SU-DHL-6 (cell line): ENCODE data around the gene LMOD2.

Experiments used
- H2AFZ ChIP-seq: fragments of 200-600 bp; sonication (generic); 2 replicates; pipeline ENCODE4 v1.6.1; 2014; ENCODE audit warnings: low read depth, mild to moderate bottlenecking, moderate library complexity, mixed read lengths, antibody characterized with exemption, low read length; ENCODE audit not compliant: severe bottlenecking
- H3F3A ChIP-seq: fragments of 200-600 bp; shearing (Covaris generic); 2 replicates; pipeline ENCODE4 v1.6.0; 2016; ENCODE audit warnings: antibody characterized with exemption, mild to moderate bottlenecking; ENCODE audit not compliant: insufficient read depth
- H3K27ac ChIP-seq: fragments of 200-600 bp; sonication (generic); 2 replicates; pipeline ENCODE4 v1.5.1; 2016; ENCODE audit warnings: low read depth, mild to moderate bottlenecking, low read length, moderate library complexity, mixed read lengths
- H3K27me3 ChIP-seq: fragments of 200-600 bp; sonication (generic), shearing (Covaris generic); 2 replicates; pipeline ENCODE4 v1.6.0; 2014; ENCODE audit warnings: mild to moderate bottlenecking, low read length
- H3K36me3 ChIP-seq: fragments of 200-600 bp; sonication (generic); 2 replicates; pipeline ENCODE4 v1.6.1; 2014; ENCODE audit warnings: mild to moderate bottlenecking, low read length, mixed read lengths
- H3K4me2 ChIP-seq: fragments of 300-600, 200-600 bp; shearing (Covaris generic), sonication (generic); 2 replicates; pipeline ENCODE4 v1.6.0; 2014; ENCODE audit warnings: low read length, low read depth, mild to moderate bottlenecking; ENCODE audit not compliant: poor library complexity, severe bottlenecking
- H3K4me3 ChIP-seq: fragments of 200-600 bp; sonication (generic); 2 replicates; pipeline ENCODE4 v1.5.1; 2014; ENCODE audit warnings: antibody characterized with exemption, low read length, mild to moderate bottlenecking, mixed read lengths; ENCODE audit not compliant: insufficient read depth, poor library complexity, severe bottlenecking
- H3K79me2 ChIP-seq: fragments of 200-600 bp; sonication (generic); 2 replicates; pipeline ENCODE4 v1.6.1; 2014; ENCODE audit warnings: mild to moderate bottlenecking, low read length, moderate library complexity; ENCODE audit not compliant: insufficient read depth
- H3K9ac ChIP-seq: fragments of 200-600 bp; sonication (generic); 2 replicates; pipeline ENCODE4 v1.7.0; 2014; ENCODE audit warnings: mild to moderate bottlenecking, low read length
- H3K9me2 ChIP-seq: fragments of 200-600 bp; sonication (generic); replicated peaks from 2 replicates; pipeline ENCODE4 v1.6.1; 2014; ENCODE audit warnings: low read length; ENCODE audit not compliant: insufficient read depth
- H3K9me3 ChIP-seq: fragments of 200-600 bp; sonication (generic); 2 replicates; pipeline ENCODE4 v1.6.1; 2014; ENCODE audit warnings: low read length, mixed read lengths; ENCODE audit not compliant: insufficient read depth
- H4K20me1 ChIP-seq: fragments of 200-600 bp; sonication (generic); 2 replicates; pipeline ENCODE4 v1.6.1; 2014; ENCODE audit warnings: low read depth, mild to moderate bottlenecking, antibody characterized with exemption, low read length, moderate library complexity, mixed read lengths
- CTCF ChIP-seq: fragments of 200-600 bp; sonication (generic); IDR thresholded peaks from one replicate; pipeline ENCODE4 v1.5.1; 2017; ENCODE audit warnings: antibody characterized with exemption, mild to moderate bottlenecking, low read length, moderate library complexity; ENCODE audit not compliant: insufficient read depth, poor library complexity, severe bottlenecking
- EZH2phosphoT487 ChIP-seq: fragments of 200-600 bp; sonication (generic), shearing (Covaris generic); conservative IDR thresholded peaks from 2 replicates; pipeline ENCODE4 v1.6.1; 2018; ENCODE audit warnings: mild to moderate bottlenecking, antibody characterized with exemption, low read length, moderate library complexity, mixed read lengths

The LMOD2 gene

GRCh38 chr7:123656544-123657303 lies 1.1 kb downstream of the LMOD2 start:
- Histone ChIP-seq H3K9me3 (no peaks in the 10 kb centered on the region), H4K20me1 (no peaks in the 10 kb centered on the region), H3K27me3 (no peaks in the 10 kb centered on the region), H3K9me2 (no peaks in the 10 kb centered on the region), H3K4me3 (no peak overlapping the region), H3K27ac (no peak overlapping the region), H3K4me2 (no peak overlapping the region), H2AFZ (no peak overlapping the region), H3K9ac (no peak overlapping the region), H3F3A (no peaks in the 10 kb centered on the region), H3K79me2 (no peaks in the 10 kb centered on the region), H3K36me3 (no peaks in the 10 kb centered on the region)
- TF ChIP-seq CTCF (no peak), EZH2phosphoT487 (no peak)

GRCh38 chr7:123657304-123657685 lies 1.6 kb downstream of the LMOD2 start:
- no peak overlapping the region for H3K4me2 ChIP-seq
- no peak for TF ChIP-seq EZH2phosphoT487
- TF ChIP-seq CTCF = no peak

GRCh38 chr7:123658023-123658422 lies 2.4 kb downstream of the LMOD2 start:
- Histone ChIP-seq H3K27ac (no peak overlapping the region), H3K9me3 (no peaks in the 10 kb centered on the region), H3K79me2 (no peaks in the 10 kb centered on the region)

More at GRCh38 chr7:123657304-123657685, 1.6 kb downstream of the LMOD2 start:
- no peaks in the 10 kb centered on the region for H3K9me2 ChIP-seq
- no peaks in the 10 kb centered on the region for H3K9me3 ChIP-seq
- H3K27me3 ChIP-seq = no peaks in the 10 kb centered on the region
- H3K27ac ChIP-seq = no peak overlapping the region
- no peak overlapping the region for H2AFZ ChIP-seq
- no peaks in the 10 kb centered on the region for H3K36me3 ChIP-seq
- H3K4me3 ChIP-seq = no peak overlapping the region
- H3K79me2 ChIP-seq = no peaks in the 10 kb centered on the region
- no peak overlapping the region for H3K9ac ChIP-seq
- H4K20me1 ChIP-seq = no peaks in the 10 kb centered on the region
- no peaks in the 10 kb centered on the region for H3F3A ChIP-seq

More at GRCh38 chr7:123658023-123658422, 2.4 kb downstream of the LMOD2 start:
- no peak for TF ChIP-seq EZH2phosphoT487
- TF ChIP-seq CTCF = no peak
- Histone ChIP-seq H3K9ac (no peak overlapping the region), H3K9me2 (no peaks in the 10 kb centered on the region), H2AFZ (no peak overlapping the region), H3K36me3 (no peaks in the 10 kb centered on the region), H3K4me3 (no peak overlapping the region), H3F3A (no peaks in the 10 kb centered on the region), H3K4me2 (no peak overlapping the region), H3K27me3 (no peaks in the 10 kb centered on the region), H4K20me1 (no peaks in the 10 kb centered on the region)
